AG10803 (cell line): ENCODE results near the gene DYNLL2.

Experiments used
- DNase-seq: peaks from one replicate; pipeline ENCODE4 v3.0.0; 2010; ENCODE audit warnings: low read depth
- H3K4me3 ChIP-seq: 2 replicates; pipeline ENCODE4 v1.5.1; 2011; ENCODE audit warnings: mild to moderate bottlenecking, low read length, control low read depth
- CTCF ChIP-seq: conservative IDR thresholded peaks from 2 replicates; pipeline ENCODE4 v1.5.1; 2011; ENCODE audit warnings: mild to moderate bottlenecking, low read length, control low read depth, inconsistent platforms

DYNLL2 gene

GRCh38 chr17:58086953-58087352 is 3.7 kb downstream of the DYNLL2 start:
- DNase-seq = no peak
- TF ChIP-seq CTCF = no peak
- no peak overlapping the region for H3K4me3 ChIP-seq

- DNase-seq = no peak
- H3K4me3 ChIP-seq = no peak overlapping the region
- TF ChIP-seq CTCF = no peak
These were observed 5.4 kb downstream of the DYNLL2 start for GRCh38 chr17:58088624-58089023.

GRCh38 chr17:58089111-58089510 is 5.9 kb downstream of the DYNLL2 start:
- H3K4me3 ChIP-seq = no peak overlapping the region
- TF ChIP-seq CTCF = no peak

GRCh38 chr17:58091024-58091567 is 7.9 kb downstream of the DYNLL2 start:
- no peak for DNase-seq
- no peak overlapping the region for H3K4me3 ChIP-seq
- TF ChIP-seq CTCF = no peak

More at GRCh38 chr17:58089111-58089510, 5.9 kb downstream of the DYNLL2 start:
- no peak for DNase-seq

- no peak for DNase-seq
- H3K4me3 ChIP-seq = no peak overlapping the region
- TF ChIP-seq CTCF = no peak
These were observed 9.0 kb downstream of the DYNLL2 start for GRCh38 chr17:58092101-58092796.

GRCh38 chr17:58092797-58093385 is 9.7 kb downstream of the DYNLL2 start:
- TF ChIP-seq CTCF = no peak
- DNase-seq = no peak
- no peak overlapping the region for H3K4me3 ChIP-seq

- no peak for DNase-seq
- TF ChIP-seq CTCF = no peak
- no peak overlapping the region for H3K4me3 ChIP-seq
These were observed 10.9 kb downstream of the DYNLL2 start for GRCh38 chr17:58094118-58094517.
